HEK293 (cell line): ENCODE data around the gene CNTLN.

Experiments
- ATF2 ChIP-seq: fragments of 450-650 bp; formaldehyde crosslinking; IDR thresholded peaks from 2 replicates; pipeline ENCODE4 v1.5.1; 2016; ENCODE audit warnings: missing biosample characterization, missing genetic modification characterization, low read depth
- CTCF ChIP-seq: fragments of 450-650 bp; formaldehyde crosslinking; IDR thresholded peaks from 2 replicates; pipeline ENCODE4 v1.5.1; 2016; ENCODE audit warnings: missing biosample characterization, missing genetic modification characterization
- HOXA7 ChIP-seq: sonication (generic); formaldehyde crosslinking; IDR thresholded peaks from 2 replicates; pipeline ENCODE4 v1.8.1; 2022; ENCODE audit warnings: missing genetic modification reagents, borderline replicate concordance
- MYNN ChIP-seq: fragments of 450-650 bp; formaldehyde crosslinking; IDR thresholded peaks from 2 replicates; pipeline ENCODE4 v1.5.1; 2016; ENCODE audit warnings: missing biosample characterization, missing genetic modification characterization, borderline replicate concordance
- SP2 ChIP-seq: fragments of 450-650 bp; formaldehyde crosslinking; IDR thresholded peaks from 2 replicates; pipeline ENCODE4 v1.5.1; 2016; ENCODE audit warnings: missing biosample characterization, missing genetic modification characterization
- YY1 ChIP-seq: fragments of 450-650 bp; formaldehyde crosslinking; IDR thresholded peaks from 2 replicates; pipeline ENCODE4 v1.5.1; 2018; ENCODE audit warnings: missing biosample characterization, missing genetic modification characterization
- ZBTB20 ChIP-seq: fragments of 450-650 bp; formaldehyde crosslinking; IDR thresholded peaks from 2 replicates; pipeline ENCODE4 v1.5.1; 2016; ENCODE audit warnings: missing biosample characterization, missing genetic modification characterization
- ZBTB21 ChIP-seq: fragments of 450-650 bp; formaldehyde crosslinking; IDR thresholded peaks from 2 replicates; pipeline ENCODE4 v1.5.1; 2017; ENCODE audit warnings: missing biosample characterization, missing genetic modification characterization
- ZBTB26 ChIP-seq: fragments of 450-650 bp; formaldehyde crosslinking; optimal IDR thresholded peaks from 2 replicates; pipeline ENCODE3; 2016; ENCODE audit warnings: missing biosample characterization, mild to moderate bottlenecking, missing genetic modification characterization
- ZBTB7A ChIP-seq: fragments of 450-650 bp; formaldehyde crosslinking; IDR thresholded peaks from 2 replicates; pipeline ENCODE4 v1.5.1; 2016; ENCODE audit warnings: low read depth, missing biosample characterization, missing genetic modification characterization
- ZNF18 ChIP-seq: fragments of 450-650 bp; formaldehyde crosslinking; IDR thresholded peaks from 2 replicates; pipeline ENCODE4 v1.5.1; 2016; ENCODE audit warnings: missing biosample characterization, missing genetic modification characterization
- ZNF248 ChIP-seq: fragments of 450-650 bp; formaldehyde crosslinking; IDR thresholded peaks from 2 replicates; pipeline ENCODE4 v1.5.1; 2017; ENCODE audit warnings: missing biosample characterization, missing genetic modification characterization
- ZNF510 ChIP-seq: fragments of 450-650 bp; formaldehyde crosslinking; IDR thresholded peaks from 2 replicates; pipeline ENCODE4 v1.5.1; 2018; ENCODE audit warnings: mild to moderate bottlenecking, missing genetic modification characterization, missing biosample characterization; ENCODE audit not compliant: insufficient replicate concordance
- ZNF670 ChIP-seq: fragments of 450-650 bp; formaldehyde crosslinking; IDR thresholded peaks from 2 replicates; pipeline ENCODE4 v1.5.1; 2016; ENCODE audit warnings: missing biosample characterization, missing genetic modification characterization, low read depth

- no peak for TF ChIP-seq ZNF670 (tag by site-specific recombination)
- TF ChIP-seq CTCF: no peak
- TF ChIP-seq SP2 (tag by site-specific recombination): no peak
- no peak for TF ChIP-seq ZBTB21 (tag by site-specific recombination)
- no peak for TF ChIP-seq MYNN (tag by site-specific recombination)
- no peak for TF ChIP-seq ZNF510 (tag by site-specific recombination)
- no peak for TF ChIP-seq HOXA7
- TF ChIP-seq ZBTB7A: no peak
- TF ChIP-seq ZNF248 (tag by site-specific recombination): no peak
- TF ChIP-seq ZBTB26: no peak
- no peak for TF ChIP-seq ZBTB20
- no peak for TF ChIP-seq YY1
- TF ChIP-seq ATF2 (tag by site-specific recombination): no peak
- no peak for TF ChIP-seq ZNF18 (tag by site-specific recombination)
Observed at GRCh38 chr9:17487467-17487866, 352.6 kb downstream of the CNTLN start.
